PC-3 (cell line): Measurements from ENCODE around the gene SECISBP2L. TPM values are rescaled to one million over a fixed set of nuclear protein-coding genes. Genes with fewer than 3 reads are reported as not detected.
A peak's percentile ranks its signal among the peaks of the same experiment; 100 is the strongest.

ENCODE experiments used
- ATAC-seq: fragments of 200-7000 bp; cut with Tn5 transposase; 2 replicates; pipeline ENCODE4 v1.9.1; 2020; ENCODE audit warnings: mild to moderate bottlenecking, moderate library complexity
- Bru-seq: library from RNA; stranded (reverse); fragments of 400-500 nt; gene quantifications from one replicate; lab custom pipeline; 2021; lab: Mats Ljungman, UMichigan
- BruChase-seq, 2 experiments: library from RNA; stranded (reverse); fragments of 400-500 nt; gene quantifications; one replicate each; lab custom pipeline; 2021; lab: Mats Ljungman, UMichigan
- BruUV-seq: library from RNA; stranded (reverse); fragments of 400-500 nt; replicated peaks from 2 replicates; lab custom pipeline; 2021; lab: Mats Ljungman, UMichigan
- CTCF ChIA-PET: fragments of 300-600 bp; sonication (Branson Sonifier 250); formaldehyde crosslinking; loops from one replicate; lab custom pipeline; 2022; ENCODE audit warnings: antibody characterized with exemption; lab: Charles Lee
- POLR2A ChIA-PET: fragments of 300-600 bp; sonication (Branson Sonifier 250); formaldehyde crosslinking; loops from one replicate; lab custom pipeline; 2022; ENCODE audit warnings: antibody characterized with exemption; ENCODE audit not compliant: unreplicated experiment; lab: Charles Lee
- DNase-seq: peaks from one replicate; pipeline ENCODE4 v3.0.0-alpha.2; 2015
- H2AFZ ChIP-seq: fragments of 300-600 bp; sonication (generic); 2 replicates; pipeline ENCODE4 v1.6.0; 2016; ENCODE audit warnings: antibody characterized with exemption, low read length
- H3F3A ChIP-seq: fragments of 300-600 bp; sonication (generic); one replicate; pipeline ENCODE4 v1.6.0; 2017; ENCODE audit warnings: antibody characterized with exemption, low read length, control low read depth, mild to moderate bottlenecking; ENCODE audit not compliant: unreplicated experiment
- H3K27ac ChIP-seq: fragments of 300-600 bp; sonication (generic); 2 replicates; pipeline ENCODE4 v1.5.1; 2016; ENCODE audit warnings: mild to moderate bottlenecking, low read length
- H3K27me3 ChIP-seq: fragments of 300-600 bp; sonication (generic); 2 replicates; pipeline ENCODE4 v1.6.1; 2016; ENCODE audit warnings: low read length, mixed read lengths
- H3K36me3 ChIP-seq: fragments of 300-600 bp; sonication (generic); 2 replicates; pipeline ENCODE4 v1.6.1; 2016; ENCODE audit warnings: low read depth, mixed run types, low read length, mixed read lengths
- H3K4me1 ChIP-seq: fragments of 300-600 bp; sonication (generic); 2 replicates; pipeline ENCODE4 v1.5.1; 2016; ENCODE audit warnings: low read length; ENCODE audit not compliant: insufficient read depth
- H3K4me2 ChIP-seq: fragments of 300-600 bp; sonication (generic); 2 replicates; pipeline ENCODE4 v1.6.0; 2016; ENCODE audit warnings: low read length
- H3K4me3 ChIP-seq: fragments of 300-600 bp; sonication (generic); 2 replicates; pipeline ENCODE4 v1.5.1; 2016; ENCODE audit warnings: mild to moderate bottlenecking, low read length, mixed read lengths
- H3K79me2 ChIP-seq: fragments of 300-600 bp; sonication (generic); 2 replicates; pipeline ENCODE4 v1.6.1; 2017; ENCODE audit warnings: low read length, mixed read lengths
- H3K9ac ChIP-seq: fragments of 300-600 bp; sonication (generic); 2 replicates; pipeline ENCODE4 v1.6.0; 2016; ENCODE audit warnings: mild to moderate bottlenecking, low read length
- H3K9me2 ChIP-seq: fragments of 300-600 bp; sonication (generic); replicated peaks from 2 replicates; pipeline ENCODE4 v1.6.1; 2016; ENCODE audit warnings: mixed run types, low read length, mixed read lengths
- H3K9me3 ChIP-seq: fragments of 300-600 bp; sonication (generic); 2 replicates; pipeline ENCODE4 v1.6.1; 2016; ENCODE audit warnings: low read length, mixed read lengths
- H4K20me1 ChIP-seq: fragments of 300-600 bp; sonication (generic); 2 replicates; pipeline ENCODE4 v1.6.1; 2016; ENCODE audit warnings: low read length, mixed read lengths
- EZH2 ChIP-seq: fragments of 300-600 bp; sonication (generic); IDR thresholded peaks from one replicate; pipeline ENCODE4 v1.6.1; 2017; ENCODE audit warnings: antibody characterized with exemption, mild to moderate bottlenecking, low read length; ENCODE audit not compliant: unreplicated experiment
- EZH2phosphoT487 ChIP-seq: fragments of 300-600 bp; sonication (generic); IDR thresholded peaks from 2 replicates; pipeline ENCODE4 v1.6.1; 2018; ENCODE audit warnings: mild to moderate bottlenecking, antibody characterized with exemption, low read length, borderline replicate concordance
- intact Hi-C: fragments of 100-400 bp; cut with micrococcal nuclease; formaldehyde crosslinking; loops from 2 replicates; pipeline ENCODE4 v1.9.0; 2023
- long read RNA-seq: library from polyadenylated mRNA; unstranded; transcript quantifications from one replicate; pipeline ENCODE4 v2.0.0, GENCODE V29; 2021; ENCODE audit not compliant: unreplicated experiment
- total RNA-seq: library from RNA; depleted of rRNA; stranded (reverse); fragments of >200 nt; gene quantifications from 2 replicates; pipeline ENCODE4 v1.2.3, GENCODE V29; 2014; rRNA removed
- TF ChIP-seq, protein P1 (sequence below): fragments of 300-600 bp; sonication (generic); conservative IDR thresholded peaks from 2 replicates; pipeline ENCODE4 v1.5.1; 2017; ENCODE audit warnings: antibody characterized with exemption, low read depth, mild to moderate bottlenecking, low read length

The SECISBP2L gene, protein sequence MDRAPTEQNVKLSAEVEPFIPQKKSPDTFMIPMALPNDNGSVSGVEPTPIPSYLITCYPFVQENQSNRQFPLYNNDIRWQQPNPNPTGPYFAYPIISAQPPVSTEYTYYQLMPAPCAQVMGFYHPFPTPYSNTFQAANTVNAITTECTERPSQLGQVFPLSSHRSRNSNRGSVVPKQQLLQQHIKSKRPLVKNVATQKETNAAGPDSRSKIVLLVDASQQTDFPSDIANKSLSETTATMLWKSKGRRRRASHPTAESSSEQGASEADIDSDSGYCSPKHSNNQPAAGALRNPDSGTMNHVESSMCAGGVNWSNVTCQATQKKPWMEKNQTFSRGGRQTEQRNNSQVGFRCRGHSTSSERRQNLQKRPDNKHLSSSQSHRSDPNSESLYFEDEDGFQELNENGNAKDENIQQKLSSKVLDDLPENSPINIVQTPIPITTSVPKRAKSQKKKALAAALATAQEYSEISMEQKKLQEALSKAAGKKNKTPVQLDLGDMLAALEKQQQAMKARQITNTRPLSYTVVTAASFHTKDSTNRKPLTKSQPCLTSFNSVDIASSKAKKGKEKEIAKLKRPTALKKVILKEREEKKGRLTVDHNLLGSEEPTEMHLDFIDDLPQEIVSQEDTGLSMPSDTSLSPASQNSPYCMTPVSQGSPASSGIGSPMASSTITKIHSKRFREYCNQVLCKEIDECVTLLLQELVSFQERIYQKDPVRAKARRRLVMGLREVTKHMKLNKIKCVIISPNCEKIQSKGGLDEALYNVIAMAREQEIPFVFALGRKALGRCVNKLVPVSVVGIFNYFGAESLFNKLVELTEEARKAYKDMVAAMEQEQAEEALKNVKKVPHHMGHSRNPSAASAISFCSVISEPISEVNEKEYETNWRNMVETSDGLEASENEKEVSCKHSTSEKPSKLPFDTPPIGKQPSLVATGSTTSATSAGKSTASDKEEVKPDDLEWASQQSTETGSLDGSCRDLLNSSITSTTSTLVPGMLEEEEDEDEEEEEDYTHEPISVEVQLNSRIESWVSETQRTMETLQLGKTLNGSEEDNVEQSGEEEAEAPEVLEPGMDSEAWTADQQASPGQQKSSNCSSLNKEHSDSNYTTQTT
- total RNA-seq, result 13.6 and 18.6 TPM in 2 replicates
- percentile 79 among the genes with signal in this experiment for Bru-seq, nascent RNA
- BruChase-seq, experiment 1, labeled RNA remaining after a 6-hour chase, result percentile 84 among the genes with signal in this experiment
- percentile 84 among the genes with signal in this experiment for BruChase-seq, experiment 2, labeled RNA remaining after a 2-hour chase
- long read RNA-seq, partial matches to known transcripts, result 9 of 13 reads
- long read RNA-seq, other reads (novel, unspliced or antisense), result 4 of 13 reads

DNA sequence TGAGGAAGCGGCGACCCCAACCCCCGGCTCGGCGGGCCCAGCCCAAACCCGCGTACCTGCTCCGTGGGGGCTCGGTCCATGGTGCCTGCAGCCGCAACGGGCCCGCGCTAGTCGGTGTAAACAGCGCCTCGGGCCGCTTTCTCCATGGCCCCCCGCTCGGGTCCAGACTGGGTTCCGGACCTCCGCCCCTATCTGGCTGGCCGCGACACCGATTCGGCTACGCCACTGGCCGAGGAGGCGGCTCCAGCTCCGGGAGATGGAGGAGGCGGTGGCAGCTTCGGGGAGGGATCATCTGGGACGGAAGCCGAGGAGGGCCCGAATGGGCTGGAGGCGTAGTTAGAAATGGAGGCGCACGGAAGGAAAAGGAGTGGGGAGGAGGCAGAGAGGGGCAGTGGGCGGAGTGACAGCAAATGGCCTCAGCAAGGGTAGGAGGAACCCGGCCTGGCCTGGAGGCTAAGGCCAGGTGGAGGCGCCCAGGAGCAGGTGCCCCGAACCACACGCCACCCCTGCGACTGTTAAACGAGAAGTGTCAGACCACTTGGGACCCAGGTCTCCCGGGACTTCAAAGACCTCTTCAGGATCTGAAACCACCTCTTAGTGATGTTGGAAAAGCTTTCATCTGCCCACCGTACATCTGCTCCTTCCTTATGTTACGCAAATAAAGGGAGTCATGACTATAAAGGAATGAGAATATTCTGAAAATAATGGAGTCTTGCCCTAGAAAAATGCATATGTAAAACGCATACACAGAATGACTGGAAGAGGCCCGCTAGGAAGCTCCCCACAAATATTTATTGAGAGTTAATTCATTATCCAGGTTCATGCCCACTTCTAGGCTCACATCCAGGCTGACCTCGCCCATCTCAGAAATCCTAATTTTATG, at the start of gene SECISBP2L:
SECISBP2L (minus strand) TSS at position 227 of the 883 bp plus-strand sequence; CDS start at position 80, 147 bp downstream.
- H3K4me1 ChIP-seq, result peaks cover 15% of the 10 kb centered on the region
- 0 out of 2 replicates have a peak, but pooled peaks cover 6% of the 10 kb centered on the region for H4K20me1 ChIP-seq
- H3K4me2 ChIP-seq, result peak within 1 kb of the TSS; percentile 86
- peak within 1 kb of the TSS; percentile 100 for H2AFZ ChIP-seq
- POLR2A ChIA-PET, result interaction anchor here (0.6 kb wide), 2 partner anchors 10 to 109 kb away, joined by 4 read pairs; partner anchors contain the start of gene COPS2
- intact Hi-C loops, result loop anchor here (5.0 kb wide), 2 partner anchors 101 to 184 kb away; no protein-coding TSS in a partner anchor
- no peaks in the 10 kb centered on the region for H3K27me3 ChIP-seq
- H3F3A ChIP-seq, result no peaks in the 10 kb centered on the region
- peak within 1 kb of the TSS; percentile 86 for H3K9ac ChIP-seq
- no peaks in the 10 kb centered on the region for H3K9me2 ChIP-seq
- no peaks in the 10 kb centered on the region for H3K9me3 ChIP-seq
- ATAC-seq (peak; percentile 90), DNase-seq (peak; percentile 89)
- H3K27ac ChIP-seq, result peak within 1 kb of the TSS; percentile 23; the same call in 1 of the 2 replicates
- no peak for TF ChIP-seq EZH2
- TF ChIP-seq EZH2phosphoT487, result no peak
- TF ChIP-seq, protein P1, sequence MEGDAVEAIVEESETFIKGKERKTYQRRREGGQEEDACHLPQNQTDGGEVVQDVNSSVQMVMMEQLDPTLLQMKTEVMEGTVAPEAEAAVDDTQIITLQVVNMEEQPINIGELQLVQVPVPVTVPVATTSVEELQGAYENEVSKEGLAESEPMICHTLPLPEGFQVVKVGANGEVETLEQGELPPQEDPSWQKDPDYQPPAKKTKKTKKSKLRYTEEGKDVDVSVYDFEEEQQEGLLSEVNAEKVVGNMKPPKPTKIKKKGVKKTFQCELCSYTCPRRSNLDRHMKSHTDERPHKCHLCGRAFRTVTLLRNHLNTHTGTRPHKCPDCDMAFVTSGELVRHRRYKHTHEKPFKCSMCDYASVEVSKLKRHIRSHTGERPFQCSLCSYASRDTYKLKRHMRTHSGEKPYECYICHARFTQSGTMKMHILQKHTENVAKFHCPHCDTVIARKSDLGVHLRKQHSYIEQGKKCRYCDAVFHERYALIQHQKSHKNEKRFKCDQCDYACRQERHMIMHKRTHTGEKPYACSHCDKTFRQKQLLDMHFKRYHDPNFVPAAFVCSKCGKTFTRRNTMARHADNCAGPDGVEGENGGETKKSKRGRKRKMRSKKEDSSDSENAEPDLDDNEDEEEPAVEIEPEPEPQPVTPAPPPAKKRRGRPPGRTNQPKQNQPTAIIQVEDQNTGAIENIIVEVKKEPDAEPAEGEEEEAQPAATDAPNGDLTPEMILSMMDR, result peak; percentile 50
- peaks cover 44% of the 10 kb centered on the region for H3K79me2 ChIP-seq
- H3K4me3 ChIP-seq, result peak within 1 kb of the TSS; percentile 99
- H3K36me3 ChIP-seq, result no peaks in the 10 kb centered on the region
- CTCF ChIA-PET, result interaction anchor here (1.0 to 1.2 kb wide), 2 partner anchors 71 to 185 kb away, joined by 3 read pairs; no protein-coding TSS in a partner anchor
- TSS peak; percentile 56 for BruUV-seq

DNA sequence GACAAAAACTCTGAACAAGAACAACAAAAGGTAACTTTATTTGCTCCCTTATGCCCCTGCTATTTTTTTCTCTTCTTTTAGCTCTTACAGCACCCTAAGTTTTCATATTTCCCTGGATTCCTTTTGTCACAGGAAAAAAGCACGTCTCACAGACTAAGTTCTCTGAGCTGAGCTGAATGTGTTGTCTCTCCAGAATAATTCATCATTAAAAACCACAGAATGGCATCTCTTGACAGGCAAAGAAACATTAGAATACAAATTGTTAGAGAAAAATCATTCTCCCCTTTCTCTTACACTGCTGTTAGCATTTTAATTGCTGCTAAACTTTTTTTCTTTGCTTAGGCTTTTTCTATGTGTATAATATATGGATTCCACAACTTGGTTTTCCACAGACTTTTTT, 48.7 kb upstream of the SECISBP2L start:
- Histone ChIP-seq H3K4me3 (no peak overlapping the region), H3K27ac (no peak overlapping the region), H3F3A (no peaks in the 10 kb centered on the region), H3K27me3 (no peaks in the 10 kb centered on the region), H4K20me1 (no peaks in the 10 kb centered on the region), H2AFZ (no peak overlapping the region), H3K9me2 (no peaks in the 10 kb centered on the region), H3K4me1 (no peaks in the 10 kb centered on the region), H3K79me2 (no peaks in the 10 kb centered on the region), H3K9me3 (no peaks in the 10 kb centered on the region), H3K9ac (no peak overlapping the region), H3K36me3 (no peaks in the 10 kb centered on the region), H3K4me2 (no peak overlapping the region)
- DNase-seq (no peak), ATAC-seq (no peak)
- ChIA-PET CTCF (no interaction called here), POLR2A (no interaction called here)
- no TSS peak for BruUV-seq
- TF ChIP-seq, protein P1, result no peak
- TF ChIP-seq EZH2, result no peak
- no peak for TF ChIP-seq EZH2phosphoT487
- intact Hi-C loops, result no loop called here
